K562 (cell line): Measurements from ENCODE around the gene CDIPT. TPM values are rescaled to one million over a fixed set of nuclear protein-coding genes. Genes with fewer than 3 reads are reported as not detected.
A peak's percentile ranks its signal among the peaks of the same experiment; 100 is the strongest.

ENCODE experiments used
- ATAC-seq: fragments of 200-7000 bp; cut with Tn5 transposase; 3 replicates; pipeline ENCODE4 v1.9.1; 2020; ENCODE audit warnings: moderate library complexity
- BruUV-seq: library from RNA; stranded (reverse); fragments of 400-500 nt; replicated peaks from 2 replicates; lab custom pipeline; 2021; lab: Mats Ljungman, UMichigan
- CTCF ChIA-PET: fragments of 300-600 bp; formaldehyde crosslinking; extraction: SDS; loops from one replicate; lab custom pipeline; 2021; ENCODE audit warnings: low intra/inter-chr PET ratio; lab: Yijun Ruan, JAX
- POLR2A ChIA-PET: fragments of 300-600, 350-650 bp; sonication (Branson Sonifier 250); formaldehyde crosslinking; extraction: SDS; loops from one replicate; lab custom pipeline; 2021; ENCODE audit warnings: antibody characterized with exemption, inconsistent platforms; lab: Yijun Ruan, JAX
- DNase-seq, 4 experiments: peaks; one replicate each; pipeline versions ENCODE4 v3.0.0 to v3.0.0-alpha.2; 2011 to 2018; ENCODE audit warnings: low spot score in 3 of 4, mixed read lengths in 3 of 4; ENCODE audit errors: extremely low read depth in 1 of 4
- FAIRE-seq: peaks from 2 replicates; lab custom pipeline; 2011; peaks lifted over from hg19 to GRCh38; lab: Jason Lieb, UNC
- H2AFZ ChIP-seq: 2 replicates; pipeline ENCODE4 v1.6.0; 2011; ENCODE audit warnings: low read depth, low read length, control low read depth, inconsistent platforms
- H3K27ac ChIP-seq: fragments of 200-600 bp; 3 replicates; pipeline ENCODE4 v1.8.0; 2011; ENCODE audit warnings: low read depth, mild to moderate bottlenecking, control low read depth, inconsistent platforms, low read length, moderate library complexity, mixed read lengths; ENCODE audit errors: extremely low read depth
- H3K27me3 ChIP-seq, 2 experiments: fragments of 300-600 bp in 1 of 2; 2 replicates in 1 of 2; 3 replicates in 1 of 2; pipeline versions ENCODE4 v1.6.0 to v1.8.0; 2011; ENCODE audit warnings: inconsistent platforms in 2 of 2, low read length in 2 of 2, mild to moderate bottlenecking in 1 of 2, mixed read lengths in 1 of 2, moderate library complexity in 1 of 2; ENCODE audit not compliant: control insufficient read depth in 2 of 2, insufficient read depth in 2 of 2
- H3K36me3 ChIP-seq: fragments of 300-600 bp; 3 replicates; pipeline ENCODE4 v1.8.0; 2011; ENCODE audit warnings: mild to moderate bottlenecking, low read length, inconsistent platforms; ENCODE audit not compliant: control insufficient read depth, insufficient read depth
- H3K4me1 ChIP-seq, 2 experiments: fragments of 200-600 bp in 1 of 2; replicated peaks in 1 of 2; 2 replicates in 1 of 2; 3 replicates in 1 of 2; pipeline versions ENCODE4 v1.5.1 to v1.8.0; 2011; ENCODE audit warnings: inconsistent platforms in 2 of 2, low read length in 2 of 2, mild to moderate bottlenecking in 1 of 2, mixed read lengths in 1 of 2, moderate library complexity in 1 of 2; ENCODE audit not compliant: control insufficient read depth in 2 of 2, insufficient read depth in 2 of 2
- H3K4me2 ChIP-seq: 2 replicates; pipeline ENCODE4 v1.6.1; 2011; ENCODE audit warnings: low read length, control low read depth, inconsistent platforms, mixed read lengths; ENCODE audit not compliant: insufficient read depth
- H3K4me3 ChIP-seq: fragments of 200-600 bp; sonication (generic), shearing (Covaris generic); 2 replicates; pipeline ENCODE4 v1.5.1; 2016; ENCODE audit warnings: control low read depth, inconsistent platforms
- H3K79me2 ChIP-seq: fragments of 200-600 bp; 3 replicates; pipeline ENCODE4 v1.8.0; 2011; ENCODE audit warnings: low read length, inconsistent platforms; ENCODE audit not compliant: control insufficient read depth, insufficient read depth
- H3K9ac ChIP-seq, 2 experiments: 2 replicates each; pipeline versions ENCODE4 v1.6.0 to v1.6.1; 2011; ENCODE audit warnings: low read depth in 2 of 2, low read length in 2 of 2, control low read depth in 1 of 2, inconsistent platforms in 1 of 2, mild to moderate bottlenecking in 1 of 2, mixed read lengths in 1 of 2; ENCODE audit not compliant: insufficient read depth in 1 of 2
- H3K9me1 ChIP-seq: one replicate; pipeline ENCODE4 v1.6.0; 2011; ENCODE audit warnings: inconsistent platforms, mild to moderate bottlenecking, low read length, moderate library complexity; ENCODE audit not compliant: control insufficient read depth, insufficient read depth
- H3K9me3 ChIP-seq: replicated peaks from 2 replicates; pipeline ENCODE4 v1.5.1; 2011; ENCODE audit warnings: low read depth, low read length, inconsistent platforms; ENCODE audit not compliant: control insufficient read depth, insufficient read depth
- H4K20me1 ChIP-seq: replicated peaks from 2 replicates; pipeline ENCODE4 v1.6.1; 2011; ENCODE audit warnings: low read length, inconsistent platforms, mixed read lengths; ENCODE audit not compliant: control insufficient read depth, insufficient read depth
- CHD7 ChIP-seq: fragments of 200-600 bp; sonication (generic); IDR thresholded peaks from one replicate; pipeline ENCODE4 v1.6.1; 2012; ENCODE audit warnings: mild to moderate bottlenecking, low read depth, low read length, inconsistent platforms
- FOXM1 ChIP-seq, 2 experiments: fragments of 450-650 bp in 1 of 2; sonication (generic) in 1 of 2; formaldehyde crosslinking in 1 of 2; IDR thresholded peaks; 2 replicates each; pipeline versions ENCODE4 v1.6.1 to v1.9.0; 2017 to 2022; ENCODE audit warnings: low read depth in 2 of 2, mild to moderate bottlenecking in 2 of 2, missing genetic modification reagents in 1 of 2, moderate library complexity in 1 of 2
- RBM15 ChIP-seq: fragments of 200-400 bp; formaldehyde crosslinking; IDR thresholded peaks from 2 replicates; pipeline ENCODE4 v1.6.1; 2018; ENCODE audit warnings: mild to moderate bottlenecking, low read length, moderate library complexity; ENCODE audit not compliant: insufficient read depth
- RUNX1 ChIP-seq: sonication (generic); IDR thresholded peaks from 2 replicates; pipeline ENCODE4 v1.6.1; 2016; ENCODE audit warnings: antibody characterized with exemption, low read depth
- SMC3 ChIP-seq: conservative IDR thresholded peaks from 2 replicates; pipeline ENCODE4 v1.6.1; 2011; ENCODE audit warnings: low read depth, low read length, improper control_type of control experiment; ENCODE audit not compliant: insufficient read depth
- TEAD2 ChIP-seq: fragments of 450-650 bp; IDR thresholded peaks from 2 replicates; pipeline ENCODE4 v1.6.1; 2016; ENCODE audit warnings: missing genetic modification characterization, control low read depth, missing compliant biosample characterization
- TFAM ChIP-seq: fragments of 250-450 bp; sonication (Bioruptor Pico); conservative IDR thresholded peaks from 2 replicates; pipeline ENCODE4 v1.5.0; 2021; ENCODE audit warnings: mild to moderate bottlenecking, moderate library complexity
- TRIM24 ChIP-seq, 2 experiments: fragments of 450-650 bp; IDR thresholded peaks; 2 replicates each; pipeline ENCODE4 v1.6.1; 2016
- ZNF12 ChIP-seq: sonication (generic); formaldehyde crosslinking; IDR thresholded peaks from 2 replicates; pipeline ENCODE4 v1.4.0; 2020; ENCODE audit warnings: mild to moderate bottlenecking, missing genetic modification reagents
- ZNF778 ChIP-seq: fragments of 450-650 bp; formaldehyde crosslinking; IDR thresholded peaks from 2 replicates; pipeline ENCODE4 v1.4.0; 2020; ENCODE audit warnings: mild to moderate bottlenecking, moderate library complexity
- WGBS: fragments of 100-300 bp; shearing (Covaris generic); methylation state at CpG from one replicate; pipeline ENCODE4 v1.1.6; 2016; ENCODE audit warnings: low coverage, mixed read lengths; ENCODE audit not compliant: insufficient coverage; ENCODE audit errors: missing lambda C conversion rate; 5-methylcytosine and 5-hydroxymethylcytosine counted together
- in situ Hi-C: fragments of 300-500 bp; cut with MboI; formaldehyde crosslinking; loops from 4 replicates; pipeline ENCODE4 v1.15.0; 2018; ENCODE audit warnings: inconsistent platforms, mixed read lengths
- intact Hi-C: fragments of 100-400 bp; cut with micrococcal nuclease; formaldehyde crosslinking; loops from 2 replicates; pipeline ENCODE4 v1.14.2; 2022
- polyA plus RNA-seq, 8 experiments: library from polyadenylated mRNA; depleted of rRNA in 4 of 8; stranded (reverse) in 5 of 8; unstranded in 3 of 8; fragments of >200 nt; fragmentation: Nextera tagmentation in 2 of 8; fragmentation: Illumina TruSeq in 1 of 8; extraction: Ambion mirVana in 2 of 8; extraction: Trizol in 1 of 8; gene quantifications; 2 replicates each; pipeline versions ENCODE4 v1.2.1 to v1.2.3, GENCODE V29; 2011 to 2014; ENCODE audit warnings: inconsistent platforms in 1 of 8, missing spikeins in 1 of 8
- total RNA-seq, 7 experiments: library from RNA; depleted of rRNA in 6 of 7; stranded (reverse); fragments of >200 nt in 6 of 7; fragmentation: Illumina TruSeq in 2 of 7; extraction: Trizol in 2 of 7; gene quantifications; 2 replicates each; pipeline versions ENCODE4 v1.2.1 to v1.2.3, GENCODE V29; 2011 to 2021; ENCODE audit warnings: low replicate concordance in 1 of 7
- TF ChIP-seq, protein P1 (sequence below): sonication (generic); formaldehyde crosslinking; IDR thresholded peaks from 2 replicates; pipeline ENCODE4 v1.8.0; 2022; ENCODE audit warnings: missing genetic modification reagents, mild to moderate bottlenecking, borderline replicate concordance

The CDIPT gene
- total and polyA plus RNA-seq, 9 of the 15 experiments (the other 6 are each of a cell fraction or from before 2014, with no cell fraction given) = 1.3 to 37.0 (median 23.0) TPM

DNA sequence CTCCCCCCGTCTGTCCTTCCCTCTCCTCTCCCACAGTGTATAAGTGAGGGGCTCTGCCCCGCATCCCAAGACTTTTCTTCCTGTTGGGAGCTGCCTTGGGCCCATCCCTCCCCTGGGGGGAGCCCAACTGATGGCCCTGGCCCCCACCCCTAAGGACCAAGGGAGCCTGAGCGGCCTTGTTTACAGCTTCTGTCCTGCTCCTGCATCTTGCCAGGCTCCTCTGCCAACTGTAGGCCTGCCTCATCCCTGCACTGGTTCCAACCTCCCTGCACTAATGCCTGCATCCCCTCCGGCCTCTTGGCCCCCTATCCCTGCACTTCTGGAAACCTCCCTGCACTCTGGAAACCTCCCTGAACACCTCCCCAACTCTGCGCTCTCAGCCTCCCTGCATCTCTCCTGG is 48.4 kb downstream of the CDIPT start:
- Histone ChIP-seq H3K9ac (peak overlapping the region in 1 of 2 experiments; percentile 37; a peak in 1 of 4 replicates), H3K4me1 (peaks cover 31 to 75% of the 10 kb centered on the region in 2 experiments), H3K36me3 (peaks cover 31% of the 10 kb centered on the region), H3K9me1 (no peaks in the 10 kb centered on the region), H3K79me2 (peaks cover 32% of the 10 kb centered on the region), H3K4me3 (no peak overlapping the region), H2AFZ (no peak overlapping the region), H3K4me2 (no peak overlapping the region), H3K27ac (no peak overlapping the region), H3K9me3 (no peaks in the 10 kb centered on the region), H3K27me3 (no peaks in the 10 kb centered on the region), H4K20me1 (peaks cover 11% of the 10 kb centered on the region; the same call in 1 of the 2 replicates)
- ChIA-PET POLR2A (no interaction called here), CTCF (no interaction called here)
- in situ Hi-C loops (no loop called here), intact Hi-C loops (loop anchor here (10.0 kb wide), 1 partner anchor 210 kb away; the partner anchor contains the start of gene C16orf92)
- ATAC-seq (no peak), FAIRE-seq (no peak), DNase-seq (no peak)
- WGBS = 86% methylated on average over 3 of the region's 5 CpGs
- no TSS peak for BruUV-seq
- no peak for TF ChIP-seq ZNF778 (CRISPR knock-in tag)
- no peak for TF ChIP-seq RUNX1
- TF ChIP-seq TFAM (CRISPR knock-in tag) = no peak
- TF ChIP-seq CHD7 = no peak
- TF ChIP-seq ZNF12 (CRISPR knock-in tag) = no peak
- TF ChIP-seq, protein P1, sequence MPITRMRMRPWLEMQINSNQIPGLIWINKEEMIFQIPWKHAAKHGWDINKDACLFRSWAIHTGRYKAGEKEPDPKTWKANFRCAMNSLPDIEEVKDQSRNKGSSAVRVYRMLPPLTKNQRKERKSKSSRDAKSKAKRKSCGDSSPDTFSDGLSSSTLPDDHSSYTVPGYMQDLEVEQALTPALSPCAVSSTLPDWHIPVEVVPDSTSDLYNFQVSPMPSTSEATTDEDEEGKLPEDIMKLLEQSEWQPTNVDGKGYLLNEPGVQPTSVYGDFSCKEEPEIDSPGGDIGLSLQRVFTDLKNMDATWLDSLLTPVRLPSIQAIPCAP (CRISPR knock-in tag) = no peak
- no peak for TF ChIP-seq RBM15
- TF ChIP-seq SMC3 = no peak
- TF ChIP-seq FOXM1 (IDR thresholded peaks at IDR 0.05; ENCODE audit: low read depth) = no peak
- no peak for TF ChIP-seq FOXM1 (CRISPR knock-in tag; IDR thresholded peaks at IDR 0.05; ENCODE audit: low read depth)
- no peak for TF ChIP-seq TEAD2 (tag)
- no peak for TF ChIP-seq TRIM24 (IDR thresholded peaks at IDR 0.05)
